ENCODE measurements around the gene CHST8. TPM values are rescaled to one million over a fixed set of nuclear protein-coding genes. Genes with fewer than 3 reads are reported as not detected.
"Not testable (repeated sequence)": the region's sequence is repeated elsewhere in the genome, so short reads cannot be mapped to it uniquely, and the experiment has no call there.

The CHST8 gene
- total and polyA plus RNA-seq, 4 donors: 3.3 to 17.7 (median 10.5) TPM

DNA sequence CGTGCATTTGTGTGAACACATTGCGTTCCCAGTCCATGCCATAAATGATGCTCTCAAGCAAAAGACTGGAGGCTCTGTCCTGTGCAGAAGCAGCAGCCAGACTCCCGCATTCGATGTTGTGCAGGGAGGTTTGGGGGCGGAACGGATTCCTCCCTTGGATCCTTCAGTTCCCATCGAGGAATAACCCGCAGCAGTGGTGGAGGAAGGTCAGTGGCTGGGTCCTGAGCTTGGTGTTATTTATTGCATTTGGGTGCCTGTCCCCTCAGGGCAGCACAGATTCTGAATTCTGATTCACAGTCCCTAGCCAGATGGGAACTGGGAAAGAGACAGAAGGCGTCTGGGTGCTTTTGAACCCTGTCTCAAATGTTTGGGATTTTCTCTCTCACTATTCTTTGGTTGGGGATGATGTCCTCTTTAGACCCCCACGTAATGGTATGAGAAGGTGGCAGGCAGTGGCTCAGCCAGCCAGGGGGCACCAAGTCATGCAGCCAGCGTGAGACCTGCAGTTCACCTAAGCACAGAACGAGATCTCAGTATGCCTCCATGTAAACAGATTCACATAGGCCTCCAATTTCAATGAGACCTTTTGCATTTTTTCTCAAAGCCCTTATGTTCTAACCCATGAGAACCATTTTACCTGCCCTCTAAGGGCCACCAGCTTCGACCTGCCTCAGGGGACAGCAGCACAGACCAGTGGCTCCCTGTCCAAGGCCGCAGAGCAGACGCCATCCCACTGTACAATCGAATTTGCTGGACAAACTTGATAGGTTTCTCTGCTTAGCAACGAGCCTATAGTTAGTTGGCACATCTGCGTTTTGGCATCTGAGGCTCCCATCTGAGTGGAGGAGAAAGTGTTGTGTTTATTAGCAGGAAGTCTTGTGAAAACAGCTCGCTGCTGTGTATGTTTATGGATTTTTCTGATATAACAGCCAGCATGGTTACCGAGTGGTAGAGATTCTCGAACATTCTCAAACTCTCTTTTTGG, 192.7 kb downstream of the CHST8 start:
- Histone ChIP-seq H3K4me3 (ENCODE audit: low read depth, low read length) (no peak overlapping the region), H3K9me3 (ENCODE audit: control insufficient read depth, insufficient read depth, low read length) (no peaks in the 10 kb centered on the region), H3K27ac (ENCODE audit: low read depth, low read length) (no peak overlapping the region), H3K27me3 (ENCODE audit: control insufficient read depth, insufficient read depth, low read length) (no peaks in the 10 kb centered on the region), H3K36me3 (ENCODE audit: control insufficient read depth, insufficient read depth, low read length) (peaks cover 47% of the 10 kb centered on the region), H3K4me1 (ENCODE audit: control insufficient read depth, insufficient read depth, low read length) (peaks cover 29% of the 10 kb centered on the region)
- 56% methylated on average over 16 of the region's 21 CpGs for WGBS (ENCODE audit: insufficient coverage)
- DNase-seq (ENCODE audit: low read depth in 4 of 6, low spot score in 6 of 6): peak in 2 of 6 donors; percentile 79 to 88

DNA sequence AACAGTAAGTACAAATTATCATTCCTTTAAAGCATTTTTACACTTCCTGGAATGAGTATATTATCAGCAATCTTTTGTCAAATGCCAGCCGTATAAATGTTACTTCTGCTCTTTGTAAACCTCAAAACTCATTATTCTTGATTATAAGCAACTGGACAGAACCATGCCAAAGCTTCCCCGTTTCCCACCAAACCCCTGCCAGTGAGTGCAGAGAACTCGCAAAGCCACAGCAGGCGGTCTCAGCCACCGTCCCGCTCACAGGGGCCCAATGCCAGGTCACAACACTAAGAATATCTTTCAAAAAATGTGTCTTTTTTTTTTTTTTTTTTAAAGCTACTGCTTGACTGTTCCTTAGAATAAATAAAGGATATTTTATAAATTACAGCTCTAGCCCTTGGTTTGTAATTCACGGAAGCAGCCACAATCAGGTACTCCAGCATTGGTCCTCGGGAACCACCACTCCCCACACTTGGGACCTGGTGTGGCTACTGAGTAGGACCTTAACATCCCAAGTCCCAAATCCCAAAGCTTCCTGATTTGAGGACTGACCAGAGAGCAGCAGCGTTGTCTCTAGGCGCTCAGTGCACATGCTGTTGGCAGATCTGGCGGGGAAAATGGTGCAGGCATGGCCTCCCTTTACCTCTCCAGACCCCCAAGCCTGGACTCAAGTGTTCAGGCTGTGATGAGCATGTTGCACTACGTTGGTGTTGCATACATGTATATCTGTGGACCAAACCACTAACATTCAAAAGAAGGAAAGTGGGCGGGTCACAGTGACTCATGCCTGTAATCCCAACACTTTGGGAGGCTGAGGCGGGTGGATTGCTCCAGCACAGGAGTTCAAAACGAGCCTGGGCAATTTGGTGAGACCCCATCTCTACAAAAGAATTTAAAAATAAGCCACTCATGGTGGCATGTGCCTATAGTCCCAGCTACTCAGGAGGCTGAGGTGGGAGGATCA, 193.9 kb downstream of the CHST8 start:
- H3K27ac ChIP-seq (ENCODE audit: low read depth, low read length): no peak overlapping the region
- no peaks in the 10 kb centered on the region for H3K9me3 ChIP-seq (ENCODE audit: control insufficient read depth, insufficient read depth, low read length)
- H3K4me1 ChIP-seq (ENCODE audit: control insufficient read depth, insufficient read depth, low read length): peaks cover 41% of the 10 kb centered on the region
- H3K36me3 ChIP-seq (ENCODE audit: control insufficient read depth, insufficient read depth, low read length): peaks cover 39% of the 10 kb centered on the region
- H3K27me3 ChIP-seq (ENCODE audit: control insufficient read depth, insufficient read depth, low read length): no peaks in the 10 kb centered on the region
- no peak overlapping the region for H3K4me3 ChIP-seq (ENCODE audit: low read depth, low read length)
- WGBS (ENCODE audit: insufficient coverage): 76% methylated on average over 8 of the region's 15 CpGs
- peak in 1 of 6 donors; percentile 30 for DNase-seq (ENCODE audit: low read depth in 4 of 6, low spot score in 6 of 6)

DNA sequence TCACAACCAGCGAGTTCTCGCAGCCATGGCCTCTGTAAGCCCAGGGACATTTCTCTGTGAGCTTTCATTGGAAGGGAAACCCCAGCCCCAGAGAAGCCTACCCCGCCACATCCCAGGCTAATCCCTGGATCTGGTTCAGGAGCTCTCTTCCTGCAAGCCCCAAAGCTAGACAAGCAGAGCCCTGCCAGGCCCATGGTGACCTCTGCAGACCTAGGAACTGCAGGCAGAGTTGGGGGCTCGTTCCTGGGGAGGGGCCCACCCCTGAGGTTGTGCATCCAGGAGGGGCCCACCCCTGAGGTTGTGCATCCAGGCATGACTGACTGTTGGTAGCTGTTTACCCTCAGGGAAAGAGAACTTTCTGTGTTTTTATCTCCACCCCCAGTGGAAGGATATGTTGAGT, 196.7 kb downstream of the CHST8 start:
- H3K4me3 ChIP-seq (ENCODE audit: low read depth, low read length): no peak overlapping the region
- peaks cover 41% of the 10 kb centered on the region for H3K4me1 ChIP-seq (ENCODE audit: control insufficient read depth, insufficient read depth, low read length)
- 93% methylated on average over 4 of the region's 4 CpGs for WGBS (ENCODE audit: insufficient coverage)
- H3K27me3 ChIP-seq (ENCODE audit: control insufficient read depth, insufficient read depth, low read length): no peaks in the 10 kb centered on the region
- H3K27ac ChIP-seq (ENCODE audit: low read depth, low read length): no peak overlapping the region
- H3K9me3 ChIP-seq (ENCODE audit: control insufficient read depth, insufficient read depth, low read length): no peaks in the 10 kb centered on the region
- no peak for DNase-seq (ENCODE audit: low read depth in 4 of 6, low spot score in 6 of 6)
- peaks cover 12% of the 10 kb centered on the region for H3K36me3 ChIP-seq (ENCODE audit: control insufficient read depth, insufficient read depth, low read length)

DNA sequence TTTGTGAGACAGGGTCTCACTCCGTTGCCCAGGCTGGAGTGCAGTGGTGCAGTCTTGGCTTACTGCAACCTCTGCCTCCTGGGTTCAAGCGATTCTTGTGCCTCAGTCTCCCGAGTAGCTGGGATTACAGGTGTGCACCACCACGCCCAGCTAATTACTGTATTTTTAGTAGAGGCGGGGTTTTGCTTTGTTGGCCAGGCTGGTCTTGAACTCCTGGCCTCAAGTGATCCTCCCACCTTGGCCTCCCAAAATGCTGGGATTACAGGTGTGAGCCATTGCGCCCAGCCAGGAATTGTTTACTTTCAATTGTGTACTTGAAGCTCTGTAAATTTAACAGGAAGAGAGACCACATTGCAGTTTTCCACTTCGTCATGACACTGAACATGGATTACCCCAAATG, 197.3 kb downstream of the CHST8 start:
- H3K27ac ChIP-seq (ENCODE audit: low read depth, low read length); DNase-seq (ENCODE audit: low read depth in 4 of 6, low spot score in 6 of 6); H3K27me3 ChIP-seq (ENCODE audit: control insufficient read depth, insufficient read depth, low read length); H3K36me3 ChIP-seq (ENCODE audit: control insufficient read depth, insufficient read depth, low read length); H3K9me3 ChIP-seq (ENCODE audit: control insufficient read depth, insufficient read depth, low read length); H3K4me3 ChIP-seq (ENCODE audit: low read depth, low read length): not testable (repeated sequence)
- H3K4me1 ChIP-seq (ENCODE audit: control insufficient read depth, insufficient read depth, low read length): peaks cover 35% of the 10 kb centered on the region
- WGBS (ENCODE audit: insufficient coverage): 88% methylated on average over 4 of the region's 7 CpGs

DNA sequence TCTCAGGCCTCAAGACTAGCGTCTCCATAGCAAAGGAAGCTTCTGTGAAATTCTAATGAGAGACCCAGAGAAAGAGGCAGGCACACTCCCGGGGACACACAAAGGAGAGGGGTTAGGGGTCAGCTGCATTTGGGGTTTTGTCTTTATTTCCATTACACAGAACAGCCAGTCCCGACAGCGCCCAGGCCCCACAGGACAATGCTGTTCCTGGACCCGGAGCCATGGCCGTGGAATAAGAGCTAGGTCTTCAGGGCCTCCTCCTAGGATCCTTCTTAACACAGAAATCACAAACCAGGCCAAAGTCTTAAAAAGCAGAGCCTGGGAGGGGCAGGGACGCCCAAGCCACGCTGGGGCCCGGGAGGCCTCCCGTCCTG, 197.7 kb downstream of the CHST8 start:
- H3K36me3 ChIP-seq (ENCODE audit: control insufficient read depth, insufficient read depth, low read length): peaks cover 4% of the 10 kb centered on the region
- H3K9me3 ChIP-seq (ENCODE audit: control insufficient read depth, insufficient read depth, low read length): no peaks in the 10 kb centered on the region
- H3K27me3 ChIP-seq (ENCODE audit: control insufficient read depth, insufficient read depth, low read length): no peaks in the 10 kb centered on the region
- peak overlapping the region; percentile 37 for H3K4me3 ChIP-seq (ENCODE audit: low read depth, low read length)
- H3K4me1 ChIP-seq (ENCODE audit: control insufficient read depth, insufficient read depth, low read length): peaks cover 30% of the 10 kb centered on the region
- peak in 2 of 6 donors; percentile 51 to 52 for DNase-seq (ENCODE audit: low read depth in 4 of 6, low spot score in 6 of 6)
- H3K27ac ChIP-seq (ENCODE audit: low read depth, low read length): peak overlapping the region; percentile 33
- WGBS (ENCODE audit: insufficient coverage): 23% methylated on average over 8 of the region's 10 CpGs

DNA sequence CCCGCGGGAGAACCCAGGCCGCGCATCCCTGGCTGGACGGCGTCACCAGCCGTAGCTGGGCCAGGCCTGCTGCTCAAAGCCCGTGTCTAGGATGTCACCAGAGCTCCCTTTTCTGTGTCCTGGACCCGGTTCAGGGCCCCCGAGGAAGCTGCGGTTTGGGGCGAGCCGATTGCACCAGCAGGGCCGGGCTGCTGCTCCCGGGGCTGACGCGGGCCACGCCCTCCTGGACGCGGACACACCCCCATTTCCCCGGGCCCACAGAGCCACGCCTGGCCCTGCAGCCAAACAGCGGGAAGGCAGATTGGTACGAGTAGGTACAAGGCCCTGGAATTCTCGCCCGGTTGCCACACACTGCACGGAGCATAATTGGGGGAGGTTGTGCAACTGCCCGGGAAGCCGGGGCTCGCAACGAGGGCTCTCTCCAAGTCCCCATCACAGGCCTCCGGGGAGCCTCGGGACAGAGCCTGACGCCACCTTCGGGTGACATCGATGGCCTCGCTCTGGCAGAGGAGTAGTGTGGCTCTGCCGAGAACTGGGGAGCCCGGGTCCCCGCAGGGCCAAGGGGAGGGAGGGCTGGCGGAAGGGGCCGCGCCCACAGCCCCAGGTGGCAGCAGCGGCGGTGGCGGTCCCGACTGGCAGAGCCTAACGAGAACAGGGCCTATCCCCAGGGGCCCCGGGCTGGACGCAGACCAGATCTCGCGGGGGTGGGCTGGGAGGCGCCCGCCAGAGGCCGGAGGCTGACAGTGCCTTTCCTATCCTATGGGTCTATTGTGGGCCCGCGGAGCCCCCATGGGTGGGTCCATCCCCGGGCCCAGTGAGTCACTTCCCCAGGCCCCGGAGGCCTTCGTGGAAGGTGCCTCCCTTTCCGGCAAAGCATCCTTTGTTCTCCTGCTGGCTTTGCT, 198.4 kb downstream of the CHST8 start:
- H3K9me3 ChIP-seq (ENCODE audit: control insufficient read depth, insufficient read depth, low read length): no peaks in the 10 kb centered on the region
- H3K4me3 ChIP-seq (ENCODE audit: low read depth, low read length): peak overlapping the region; percentile 37
- H3K36me3 ChIP-seq (ENCODE audit: control insufficient read depth, insufficient read depth, low read length): peaks cover 4% of the 10 kb centered on the region
- H3K27me3 ChIP-seq (ENCODE audit: control insufficient read depth, insufficient read depth, low read length): no peaks in the 10 kb centered on the region
- WGBS (ENCODE audit: insufficient coverage): 8% methylated on average over 61 of the region's 61 CpGs
- peak overlapping the region; percentile 40 for H3K27ac ChIP-seq (ENCODE audit: low read depth, low read length)
- H3K4me1 ChIP-seq (ENCODE audit: control insufficient read depth, insufficient read depth, low read length): peaks cover 27% of the 10 kb centered on the region
- peak in 2 of 6 donors; percentile 51 to 70 for DNase-seq (ENCODE audit: low read depth in 4 of 6, low spot score in 6 of 6)

DNA sequence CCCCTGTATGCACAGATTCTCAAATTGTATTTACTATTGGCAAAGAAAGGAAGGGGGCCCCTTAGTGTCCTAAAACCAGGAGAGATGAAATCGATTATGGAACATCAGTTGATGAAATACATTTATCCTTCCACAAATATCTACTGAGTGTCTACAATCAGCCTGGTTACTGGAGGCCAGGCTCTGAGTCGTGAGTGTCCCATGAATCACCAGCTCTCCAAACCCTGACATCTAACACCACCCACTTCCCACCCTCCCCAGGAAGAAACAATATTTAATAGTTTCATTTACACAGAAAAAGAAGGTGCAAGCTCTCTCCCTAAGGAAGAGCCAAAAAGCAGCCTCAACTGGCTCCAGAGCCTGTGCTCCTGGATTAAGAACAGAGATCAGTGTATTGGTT, 200.1 kb downstream of the CHST8 start:
- WGBS (ENCODE audit: insufficient coverage): no CpG with 5 or more reads among the region's 2 CpGs
- H3K27ac ChIP-seq (ENCODE audit: low read depth, low read length): no peak overlapping the region
- H3K4me3 ChIP-seq (ENCODE audit: low read depth, low read length): no peak overlapping the region
- no peak for DNase-seq (ENCODE audit: low read depth in 4 of 6, low spot score in 6 of 6)
- H3K4me1 ChIP-seq (ENCODE audit: control insufficient read depth, insufficient read depth, low read length): peaks cover 22% of the 10 kb centered on the region
- H3K27me3 ChIP-seq (ENCODE audit: control insufficient read depth, insufficient read depth, low read length): no peaks in the 10 kb centered on the region
- no peaks in the 10 kb centered on the region for H3K9me3 ChIP-seq (ENCODE audit: control insufficient read depth, insufficient read depth, low read length)
- H3K36me3 ChIP-seq (ENCODE audit: control insufficient read depth, insufficient read depth, low read length): peaks cover 4% of the 10 kb centered on the region

Data from spinal cord (tissue), 10 donors.